GM21576 (cell line): ENCODE measurements around the gene CYTH3.
"Not testable (repeated sequence)": the region's sequence is repeated elsewhere in the genome, so short reads cannot be mapped to it uniquely, and the experiment has no call there.

ENCODE experiments used
- ATAC-seq: cut with Tn5 transposase; IDR thresholded peaks from one replicate; pipeline ENCODE4 v1.9.1; 2021; ENCODE audit warnings: mild to moderate bottlenecking, moderate library complexity; ENCODE audit not compliant: unreplicated experiment

The CYTH3 gene

DNA sequence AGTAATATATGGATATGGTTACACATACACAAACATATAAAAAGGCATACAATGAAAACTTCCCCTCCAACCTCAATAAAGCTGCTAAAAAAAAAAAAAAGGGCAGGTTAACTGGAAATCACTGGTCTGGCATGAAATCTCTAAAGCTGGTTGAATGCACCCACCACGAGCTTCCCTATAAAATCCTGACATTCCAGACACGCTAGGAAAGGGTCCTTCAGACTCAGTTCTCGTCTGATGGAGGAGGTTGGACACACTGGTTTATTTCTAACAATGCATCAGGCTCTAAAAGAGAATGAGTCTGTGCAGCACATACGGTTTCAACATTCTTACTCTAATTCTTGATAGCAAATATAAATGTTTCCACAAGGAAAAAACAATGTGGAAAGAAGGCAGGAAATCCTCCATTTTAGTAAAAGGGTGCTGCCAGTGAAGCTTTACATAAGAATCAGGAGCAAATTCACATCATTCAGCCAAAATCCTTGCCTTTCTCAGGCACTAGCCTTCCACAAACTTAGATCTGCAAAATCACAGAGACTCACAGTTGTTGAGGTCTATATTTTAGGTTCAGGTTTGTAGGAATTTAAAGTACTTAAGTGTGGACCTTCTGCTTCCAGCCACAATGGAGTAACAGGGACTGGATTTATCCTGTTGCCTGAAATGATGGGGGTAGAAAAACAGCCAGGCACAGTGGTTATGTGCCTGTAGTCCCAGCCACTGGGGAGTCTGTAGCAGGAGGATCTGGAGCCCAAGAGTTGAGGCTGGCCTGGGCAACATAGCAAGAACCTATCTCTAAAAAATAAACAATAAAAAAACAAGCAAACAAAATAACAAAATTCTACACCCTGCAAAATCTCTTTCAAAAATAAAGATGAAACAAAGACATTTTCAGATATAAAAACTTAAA lies 73.5 kb downstream of the CYTH3 start:
- ATAC-seq, result no peak

DNA sequence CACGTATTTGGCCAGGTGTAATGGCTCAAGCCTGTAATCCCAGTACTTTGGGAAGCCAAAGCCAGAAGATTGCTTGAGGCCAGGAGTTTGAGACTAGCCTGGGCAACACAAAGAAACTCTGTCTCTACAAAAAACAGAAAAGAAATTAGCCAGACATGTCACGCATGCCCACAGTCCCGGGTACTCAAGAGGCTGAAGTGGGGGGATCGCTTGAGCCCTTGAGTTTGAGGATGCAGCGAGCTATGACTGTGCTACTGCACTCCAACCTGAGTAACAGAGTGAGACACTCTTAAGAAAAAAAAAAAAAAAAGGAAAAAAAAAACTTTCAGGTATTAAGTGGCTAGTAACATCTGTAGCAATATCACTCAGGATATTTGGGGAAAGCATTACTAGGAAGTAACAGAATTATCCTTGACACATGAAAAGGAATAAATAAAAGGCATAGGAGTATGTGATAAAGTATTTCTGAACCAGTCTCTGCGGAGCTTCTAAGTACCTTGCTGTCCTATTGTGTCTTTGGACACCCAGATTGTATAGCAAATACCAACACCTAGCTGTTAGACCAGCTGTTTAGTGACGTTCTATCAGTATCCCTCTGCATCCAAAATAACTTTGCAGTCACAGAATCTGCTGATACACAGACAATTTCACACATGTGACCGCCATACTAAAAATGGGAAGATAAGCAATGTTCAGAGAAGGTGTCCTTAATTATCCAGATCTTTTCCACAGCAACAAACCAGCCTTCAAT lies 74.4 kb downstream of the CYTH3 start:
- no peak for ATAC-seq

DNA sequence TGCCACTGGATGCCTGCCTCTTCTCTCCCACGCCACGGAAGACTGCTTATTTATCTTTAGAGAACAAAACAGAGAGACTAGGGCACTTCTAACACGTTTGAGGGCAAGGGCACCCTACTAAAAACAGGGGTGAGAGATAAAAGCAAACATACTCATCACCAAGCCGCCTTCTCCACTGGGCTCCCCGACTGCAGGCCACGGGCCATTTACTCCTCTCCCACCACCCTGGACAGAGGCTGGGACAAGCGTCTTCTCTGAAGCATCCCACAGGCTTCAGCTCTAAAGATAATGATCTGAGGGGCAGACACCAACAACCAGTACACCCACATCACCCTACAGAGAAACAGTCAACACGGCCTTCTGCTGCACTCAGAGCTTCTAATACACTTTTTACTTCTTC lies 78.7 kb downstream of the CYTH3 start:
- ATAC-seq, result no peak

DNA sequence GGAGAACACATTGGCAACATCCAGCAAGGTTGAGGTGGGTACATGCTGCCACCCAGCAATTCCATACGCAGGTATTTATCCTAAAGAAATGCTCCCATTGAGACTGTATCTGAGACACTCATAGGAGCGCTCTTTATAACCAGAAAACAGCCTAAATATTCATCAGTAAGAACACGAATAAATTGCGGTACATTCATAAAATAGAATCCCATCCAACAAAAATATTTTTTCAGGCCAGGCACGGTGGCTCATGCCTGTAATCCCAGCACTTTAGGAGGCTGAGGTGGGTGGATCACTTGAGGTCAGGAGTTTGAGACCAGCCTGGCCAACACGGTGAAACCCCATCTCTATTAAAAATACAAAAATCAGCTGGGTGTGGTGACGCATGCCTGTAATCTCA lies 81.9 kb downstream of the CYTH3 start:
- not testable (repeated sequence) for ATAC-seq

DNA sequence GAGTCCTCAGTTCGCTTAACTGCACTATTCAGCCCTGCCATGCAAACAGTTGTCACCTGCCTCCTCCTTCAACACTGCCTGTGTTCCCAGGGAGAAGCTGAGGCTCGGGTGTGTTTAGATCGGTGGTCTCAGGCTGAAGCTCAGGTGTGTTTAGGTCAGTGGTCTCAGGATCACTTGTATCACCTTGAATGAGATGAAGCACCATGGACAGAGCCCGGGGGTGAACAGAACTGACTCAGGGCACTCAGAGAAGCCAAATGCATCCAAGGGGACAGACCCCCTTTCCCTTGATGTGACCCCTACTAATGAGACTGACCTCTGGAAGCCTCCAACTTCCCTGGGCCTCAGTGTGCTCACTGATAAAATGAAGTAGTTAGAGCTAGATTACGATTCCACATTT lies 84.0 kb downstream of the CYTH3 start:
- ATAC-seq, result no peak

DNA sequence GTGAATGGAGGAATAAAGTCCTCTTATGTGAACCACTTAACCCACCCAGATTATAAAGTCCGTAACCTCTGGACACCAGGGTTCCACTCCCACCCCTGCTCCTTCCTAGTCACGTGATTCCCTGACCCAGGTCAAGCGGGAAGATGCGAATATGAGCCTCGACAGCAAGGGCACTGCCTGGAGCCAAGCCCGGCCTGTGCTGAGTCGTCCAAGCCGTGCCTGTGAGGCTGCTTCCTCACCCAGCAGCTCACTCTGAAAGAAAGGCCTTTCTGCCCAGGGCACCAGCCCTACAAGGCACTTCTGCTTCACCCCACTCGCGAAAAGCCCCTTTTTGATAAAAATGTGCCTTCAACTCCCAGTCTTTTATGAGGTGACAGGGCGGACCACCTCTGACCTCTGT lies 85.8 kb downstream of the CYTH3 start:
- ATAC-seq, result no peak

DNA sequence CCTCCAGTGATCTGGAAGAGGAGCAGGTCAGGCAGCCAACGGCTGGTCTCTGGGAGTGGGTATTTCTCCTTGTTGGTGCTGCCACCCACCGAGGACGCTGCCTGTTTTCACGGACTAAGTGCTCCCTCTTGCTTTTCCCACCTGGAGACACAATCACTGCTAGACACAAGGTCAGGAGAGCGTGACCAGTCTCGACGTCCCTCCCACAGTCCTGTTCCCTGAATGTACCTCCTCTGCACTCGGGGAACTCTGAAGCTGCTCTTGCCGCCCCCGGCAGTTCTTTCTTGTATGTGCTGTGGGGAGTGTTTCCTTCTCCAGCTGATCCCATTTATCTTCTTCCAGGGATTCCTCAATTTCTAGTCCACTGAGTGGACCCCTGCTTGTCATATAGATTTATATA lies 89.4 kb downstream of the CYTH3 start:
- no peak for ATAC-seq

DNA sequence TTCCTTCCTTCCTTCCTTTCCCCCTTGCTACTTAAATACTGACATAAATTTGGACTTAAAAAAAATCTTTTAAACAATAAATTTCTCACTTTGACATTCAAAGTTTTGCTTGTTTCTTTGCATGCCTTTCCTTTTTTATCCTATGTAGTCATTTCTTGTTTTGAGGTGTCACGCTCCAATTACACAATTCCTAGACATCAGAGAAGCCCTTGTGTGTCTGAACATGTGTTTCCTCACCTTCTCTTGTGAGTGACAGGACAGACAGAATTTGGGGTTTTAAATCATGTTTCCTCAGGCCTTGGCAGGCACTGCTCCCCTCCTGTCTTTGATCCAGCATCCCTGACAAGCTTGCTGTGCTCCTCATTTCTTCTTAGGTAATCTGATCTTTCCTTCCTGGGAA lies 91.3 kb downstream of the CYTH3 start:
- no peak for ATAC-seq

DNA sequence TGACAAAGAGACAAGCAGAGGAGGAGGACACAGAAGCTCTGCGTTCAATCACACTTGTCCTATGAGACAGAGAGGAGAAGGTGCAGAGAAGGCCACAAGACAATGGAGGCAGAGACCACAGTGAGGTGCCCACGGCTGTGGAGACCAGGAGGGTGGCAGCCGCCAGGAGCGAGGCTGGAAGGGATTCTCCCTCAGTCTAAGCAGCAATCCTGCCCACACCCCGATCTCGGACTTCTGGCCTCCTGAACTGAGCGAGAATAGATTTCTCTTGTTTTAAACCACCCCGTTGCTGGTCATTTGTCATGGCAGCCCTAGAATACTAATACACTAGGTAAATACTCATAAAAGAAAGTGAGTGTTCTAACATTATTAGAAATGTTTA lies 92.1 kb downstream of the CYTH3 start:
- no peak for ATAC-seq

DNA sequence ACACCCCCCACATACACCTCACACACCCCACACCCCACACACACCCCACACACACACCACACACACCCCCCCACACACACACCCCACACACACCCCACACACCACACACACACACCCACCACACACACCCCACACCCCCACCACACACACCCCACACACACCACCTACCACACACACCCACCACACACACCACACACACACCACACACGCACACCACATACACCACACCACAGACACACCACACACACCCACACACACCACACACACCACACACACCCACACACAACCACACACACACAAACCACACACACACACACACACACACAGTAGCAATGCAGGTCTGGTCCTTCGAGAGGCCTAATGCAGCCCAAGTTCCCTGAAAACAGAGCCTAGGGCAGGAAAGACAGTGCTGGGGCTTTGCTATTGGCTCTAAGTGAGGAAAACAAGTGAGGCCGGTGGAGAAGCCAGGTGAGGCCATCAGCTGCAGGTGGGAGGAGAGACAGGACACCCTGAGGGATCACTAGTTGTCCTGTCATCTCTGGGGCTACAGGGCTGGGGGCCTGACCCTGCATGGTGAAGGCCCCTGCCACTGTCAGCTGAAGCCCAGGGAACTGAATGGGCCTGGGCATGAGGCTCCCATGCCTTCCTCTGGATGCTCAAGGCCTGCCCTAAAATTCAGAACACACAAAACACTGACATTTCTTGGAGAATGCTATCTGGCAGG lies 92.6 kb downstream of the CYTH3 start:
- ATAC-seq, result no peak

DNA sequence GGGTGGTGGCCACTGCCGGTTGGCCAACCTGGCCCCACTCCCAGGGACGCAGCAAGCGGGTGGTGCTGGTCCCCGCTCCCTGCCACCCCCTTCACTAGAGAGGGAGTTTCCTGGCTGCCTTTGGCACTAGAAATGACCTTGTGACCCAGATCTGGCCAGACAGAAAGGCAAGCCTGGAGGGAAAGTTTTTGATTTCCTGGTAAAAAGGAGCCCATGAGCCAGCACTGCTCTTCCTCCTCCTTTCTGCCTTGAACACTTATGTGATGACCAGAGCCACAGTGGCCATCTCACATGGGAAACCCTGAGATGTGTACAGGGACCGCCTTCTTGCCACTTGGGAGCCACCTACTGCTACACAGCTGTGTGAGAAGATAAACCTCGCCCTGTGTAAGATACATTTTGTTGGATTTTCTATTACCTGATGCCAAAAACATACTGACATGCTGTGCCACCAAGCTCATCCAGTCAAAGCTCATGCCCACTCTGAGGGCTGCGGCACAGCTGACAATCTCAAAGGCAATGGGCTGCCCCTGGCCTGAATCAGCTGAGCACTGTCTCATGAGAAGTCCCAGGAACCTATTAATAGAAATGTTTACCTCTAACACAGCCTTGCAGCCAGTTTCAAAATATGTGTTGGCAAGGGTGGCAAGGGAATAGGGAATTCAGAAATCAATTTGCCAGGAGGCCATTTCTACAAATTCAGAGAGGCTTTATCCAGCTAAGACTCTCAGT lies 94.0 kb downstream of the CYTH3 start:
- ATAC-seq, result no peak

DNA sequence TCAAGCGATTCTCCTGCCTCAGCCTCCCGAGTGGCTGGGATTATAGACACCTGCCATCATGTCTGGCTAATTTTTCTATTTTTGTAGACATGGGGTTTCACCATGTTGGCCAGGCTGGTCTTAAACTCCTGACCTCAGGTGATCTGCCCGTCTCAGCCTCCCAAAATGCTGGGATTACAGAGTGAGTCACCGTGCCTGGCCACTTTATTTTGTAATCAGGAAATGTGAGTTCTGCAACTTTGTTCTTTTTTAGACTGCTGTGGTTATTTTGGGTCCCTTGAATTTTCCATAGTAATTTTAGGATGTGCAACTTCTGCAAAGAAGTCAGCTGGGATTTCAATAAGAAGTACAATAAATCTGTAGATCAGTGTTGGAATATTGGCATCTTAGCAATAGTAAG lies 96.8 kb downstream of the CYTH3 start:
- no peak for ATAC-seq

DNA sequence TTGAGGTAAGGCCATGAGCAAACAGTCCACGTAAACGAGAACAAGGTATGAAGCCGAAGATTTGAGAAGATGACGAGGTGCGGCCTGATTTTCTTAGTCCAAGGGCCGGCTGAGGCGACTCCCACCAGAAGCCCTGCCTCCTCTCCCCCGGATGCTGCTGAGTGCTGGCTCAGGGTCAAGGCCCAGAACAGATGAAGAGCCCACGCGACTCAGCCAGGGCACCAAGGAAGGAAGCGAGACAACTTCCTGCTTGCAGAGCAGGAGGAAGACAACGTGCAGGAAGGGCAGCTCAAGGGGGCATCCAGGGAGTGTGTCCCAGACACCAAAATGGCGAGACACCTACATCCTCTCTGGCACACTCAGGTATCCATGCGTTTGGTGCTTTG lies 99.5 kb downstream of the CYTH3 start:
- ATAC-seq, result no peak

DNA sequence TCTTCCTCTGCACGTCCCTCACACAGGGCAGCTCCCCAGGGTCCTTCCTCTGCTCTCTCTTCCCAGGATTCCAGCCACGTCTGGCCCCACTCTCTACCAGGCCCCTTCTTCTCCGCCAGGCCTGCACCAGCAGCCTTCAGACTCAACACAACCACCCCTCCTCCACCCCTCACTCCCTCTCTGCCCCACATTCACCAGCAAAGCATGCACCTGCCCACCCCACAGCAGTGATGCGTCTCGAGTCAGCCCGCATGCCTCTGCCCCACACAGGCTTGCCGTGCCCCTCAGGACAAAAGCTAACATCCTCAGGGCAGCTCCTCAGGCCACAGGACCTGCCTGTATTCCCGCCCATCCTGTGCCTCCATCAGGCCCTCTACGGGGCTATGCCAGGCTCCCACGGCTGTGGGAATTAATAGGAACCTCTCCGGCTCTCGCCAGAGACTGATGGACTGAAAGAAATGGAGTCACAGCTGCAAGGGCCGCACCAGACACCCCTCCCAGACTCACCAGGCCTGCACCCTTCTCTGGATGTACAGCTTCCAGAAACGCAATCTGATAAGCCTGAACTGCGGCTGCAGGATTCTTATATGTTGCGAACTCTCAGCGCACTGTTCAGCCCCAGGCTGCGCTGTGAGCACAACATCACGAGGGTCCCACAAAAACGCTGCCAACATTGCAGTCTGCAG lies 100.1 kb downstream of the CYTH3 start:
- no peak for ATAC-seq

DNA sequence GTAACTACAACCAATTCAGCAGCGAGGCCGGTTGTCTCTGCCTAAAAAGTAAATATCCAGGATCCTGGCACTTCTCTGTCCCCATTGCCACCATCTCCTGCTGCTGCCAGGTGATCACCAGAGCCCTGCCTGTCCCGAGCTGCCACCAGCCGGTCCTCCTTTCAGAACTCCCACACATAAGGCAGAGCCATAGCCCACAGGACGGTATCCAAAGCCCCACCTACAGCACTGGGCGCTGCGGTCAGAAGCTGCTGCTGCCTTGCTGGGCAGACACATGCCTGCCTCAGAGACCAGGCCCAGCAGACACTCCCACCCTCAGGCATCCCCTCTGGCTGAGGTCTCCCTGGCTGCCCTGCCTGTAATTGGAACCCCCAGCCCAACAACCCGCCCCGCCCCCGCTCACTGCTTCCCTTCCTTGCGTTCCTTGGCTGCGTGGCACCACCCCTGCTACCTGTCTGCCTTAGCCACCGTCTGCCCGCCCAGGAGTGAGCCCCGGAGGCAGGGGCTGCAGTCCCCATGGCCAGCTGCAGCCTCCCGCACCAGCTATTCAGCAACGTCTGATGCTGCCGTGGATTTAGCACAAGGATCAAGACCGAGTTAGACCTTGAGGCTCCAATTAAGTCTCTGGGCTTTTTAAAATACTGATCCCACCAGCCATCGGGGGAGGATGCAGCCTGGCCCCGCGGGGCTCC lies 100.7 kb downstream of the CYTH3 start:
- ATAC-seq, result no peak

DNA sequence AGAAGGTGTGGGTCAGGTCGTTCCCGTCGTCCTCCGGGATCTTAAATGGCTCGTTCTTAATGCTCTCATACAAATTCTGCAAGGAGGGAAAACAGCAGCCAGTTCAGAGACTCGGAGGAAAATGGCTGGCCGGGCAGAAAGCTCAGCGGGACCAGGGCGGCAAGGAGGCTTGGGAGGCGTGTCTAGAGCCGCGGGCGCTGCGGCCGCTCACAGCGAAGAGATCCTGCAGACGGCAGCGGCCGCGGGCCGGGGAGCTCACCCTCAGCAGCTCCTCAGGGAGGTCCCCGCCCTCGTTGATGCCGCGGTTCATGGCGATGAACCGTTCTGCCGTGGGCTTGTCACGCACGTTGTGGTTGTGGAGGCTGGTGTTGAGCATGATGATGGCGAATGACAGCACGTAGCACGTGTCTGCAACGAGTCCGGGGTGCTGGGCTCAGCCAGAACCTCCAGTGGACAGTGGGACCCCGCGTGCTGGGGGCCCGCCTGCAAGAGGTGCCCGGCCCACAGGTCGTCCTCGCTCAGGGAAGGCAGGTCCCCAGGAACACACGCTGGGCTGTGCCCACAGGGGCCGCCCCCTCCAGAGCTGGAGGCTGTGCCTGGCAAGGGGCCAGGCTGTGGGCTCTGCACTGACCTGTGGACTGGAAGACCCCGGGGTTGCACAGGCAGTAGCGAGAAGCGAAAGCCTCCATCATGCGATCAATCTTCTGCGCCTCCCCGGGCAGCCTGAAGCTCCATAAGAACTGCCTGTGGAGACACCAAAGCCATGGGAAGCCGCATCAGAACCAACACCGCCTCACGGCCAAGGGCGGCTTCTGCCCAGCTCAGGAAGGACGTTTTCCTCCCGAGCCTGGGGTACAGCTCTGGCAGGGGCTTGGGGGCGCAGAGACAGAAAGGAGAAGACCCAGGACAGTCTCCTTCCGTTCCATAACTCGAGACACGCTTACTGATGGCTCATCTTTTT lies 101.6 kb downstream of the CYTH3 start:
- ATAC-seq, result no peak

DNA sequence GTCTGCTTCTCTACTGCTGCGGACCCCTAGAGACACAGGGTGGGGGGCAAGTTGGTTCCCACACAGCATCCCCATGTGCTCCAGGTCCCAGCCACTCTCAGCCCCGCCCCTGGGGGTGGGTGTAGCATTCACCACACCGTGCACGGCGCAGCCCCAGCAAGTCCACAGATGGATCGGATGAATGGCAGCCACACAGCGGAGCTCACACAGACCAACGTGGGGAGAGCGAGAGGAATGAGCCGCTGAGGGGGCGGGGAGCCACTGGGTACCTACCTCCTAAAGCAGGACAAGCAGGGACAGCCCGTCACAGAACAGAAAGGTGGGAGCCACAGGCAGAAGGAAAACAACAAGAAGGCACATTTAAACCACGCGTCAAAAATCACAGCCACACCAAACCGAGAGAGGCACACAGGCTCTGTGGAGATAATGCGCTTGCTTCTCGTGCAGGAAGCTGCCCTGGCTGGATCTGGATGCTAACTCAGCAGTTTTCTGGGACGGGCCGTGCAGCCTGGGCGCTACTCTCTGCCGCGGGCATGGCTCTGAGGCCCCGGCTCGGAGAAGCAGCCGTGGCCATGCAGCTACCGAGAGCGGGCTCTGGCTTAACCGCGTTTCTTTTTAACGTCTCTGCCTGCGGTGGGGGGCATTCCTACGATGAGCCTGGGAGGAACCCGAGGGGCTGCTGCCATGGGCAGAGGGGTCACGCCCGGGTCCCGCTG lies 102.5 kb downstream of the CYTH3 start:
- no peak for ATAC-seq

DNA sequence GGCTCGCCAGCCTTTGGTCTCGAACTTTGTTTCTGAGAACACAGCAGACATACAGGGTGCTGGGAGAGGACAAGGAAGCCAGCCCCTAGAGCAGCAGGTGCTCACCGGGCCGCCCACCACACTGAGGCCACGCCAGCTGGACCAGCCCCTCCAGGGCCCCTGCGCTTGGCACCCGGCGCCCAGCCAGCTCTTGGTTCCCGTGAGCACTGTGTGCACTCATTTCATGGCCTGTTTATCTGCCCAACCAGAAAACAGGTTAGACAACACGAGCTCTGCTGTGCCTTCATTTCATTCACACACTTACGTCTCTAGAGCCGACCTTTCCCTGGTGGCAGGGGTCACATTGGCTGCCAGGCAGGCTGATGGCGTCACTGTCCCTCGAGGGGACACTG lies 104.0 kb downstream of the CYTH3 start:
- ATAC-seq, result no peak
